OCI-LY1 (cell line): ENCODE results near the gene RFX4.

ENCODE experiments used
- EZH2 ChIP-seq: fragments of 200-600 bp; sonication (generic), shearing (Covaris generic); IDR thresholded peaks from 2 replicates; pipeline ENCODE4 v1.8.0; 2017; ENCODE audit warnings: borderline replicate concordance, mixed run types, mild to moderate bottlenecking, antibody characterized with exemption, low read length, moderate library complexity, mixed read lengths
- TF ChIP-seq, protein P1 (sequence below): fragments of 200-600 bp; sonication (generic), shearing (Covaris generic); IDR thresholded peaks from 2 replicates; pipeline ENCODE4 v1.5.1; 2017; ENCODE audit warnings: mild to moderate bottlenecking, antibody characterized with exemption, low read length, moderate library complexity, mixed read lengths

- TF ChIP-seq, protein P1, sequence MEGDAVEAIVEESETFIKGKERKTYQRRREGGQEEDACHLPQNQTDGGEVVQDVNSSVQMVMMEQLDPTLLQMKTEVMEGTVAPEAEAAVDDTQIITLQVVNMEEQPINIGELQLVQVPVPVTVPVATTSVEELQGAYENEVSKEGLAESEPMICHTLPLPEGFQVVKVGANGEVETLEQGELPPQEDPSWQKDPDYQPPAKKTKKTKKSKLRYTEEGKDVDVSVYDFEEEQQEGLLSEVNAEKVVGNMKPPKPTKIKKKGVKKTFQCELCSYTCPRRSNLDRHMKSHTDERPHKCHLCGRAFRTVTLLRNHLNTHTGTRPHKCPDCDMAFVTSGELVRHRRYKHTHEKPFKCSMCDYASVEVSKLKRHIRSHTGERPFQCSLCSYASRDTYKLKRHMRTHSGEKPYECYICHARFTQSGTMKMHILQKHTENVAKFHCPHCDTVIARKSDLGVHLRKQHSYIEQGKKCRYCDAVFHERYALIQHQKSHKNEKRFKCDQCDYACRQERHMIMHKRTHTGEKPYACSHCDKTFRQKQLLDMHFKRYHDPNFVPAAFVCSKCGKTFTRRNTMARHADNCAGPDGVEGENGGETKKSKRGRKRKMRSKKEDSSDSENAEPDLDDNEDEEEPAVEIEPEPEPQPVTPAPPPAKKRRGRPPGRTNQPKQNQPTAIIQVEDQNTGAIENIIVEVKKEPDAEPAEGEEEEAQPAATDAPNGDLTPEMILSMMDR = no peak
- TF ChIP-seq EZH2 = no peak
Observed at GRCh38 chr12:106685381-106685780, 102.6 kb downstream of the RFX4 start.
